Neutrophil (primary cell): ENCODE data around the gene IRX4.

Source experiments
- H3K27ac ChIP-seq: fragments of 200-600 bp; sonication (generic); 2 replicates; pipeline ENCODE4 v1.5.1; 2016; ENCODE audit warnings: mild to moderate bottlenecking, moderate library complexity
- H3K27me3 ChIP-seq: fragments of 200-600 bp; sonication (generic); 2 replicates; pipeline ENCODE4 v1.6.0; 2016; ENCODE audit warnings: mild to moderate bottlenecking
- H3K36me3 ChIP-seq: fragments of 200-600 bp; sonication (generic); 2 replicates; pipeline ENCODE4 v1.5.1; 2017
- H3K4me1 ChIP-seq, 2 experiments: fragments of 200-600 bp in 1 of 2; sonication (generic) in 1 of 2; 1 replicate in 1 of 2; 2 replicates in 1 of 2; pipeline versions ENCODE4 v1.5.1 to v1.6.1; 2013 to 2016; ENCODE audit warnings: low read depth in 1 of 2, low read length in 1 of 2, mild to moderate bottlenecking in 1 of 2, moderate library complexity in 1 of 2; ENCODE audit not compliant: control insufficient read depth in 1 of 2, insufficient read depth in 1 of 2
- H3K4me3 ChIP-seq, 2 experiments: fragments of 200-600 bp in 1 of 2; sonication (generic) in 1 of 2; 1 replicate in 1 of 2; 2 replicates in 1 of 2; pipeline ENCODE4 v1.5.1; 2013 to 2016; ENCODE audit warnings: low read depth in 1 of 2, low read length in 1 of 2, mild to moderate bottlenecking in 1 of 2, moderate library complexity in 1 of 2
- H3K9me3 ChIP-seq: fragments of 200-600 bp; sonication (generic); 2 replicates; pipeline ENCODE4 v1.5.1; 2016
- CTCF ChIP-seq: fragments of 200-600 bp; sonication (generic); IDR thresholded peaks from 2 replicates; pipeline ENCODE4 v1.5.1; 2016; ENCODE audit warnings: antibody characterized with exemption

The IRX4 gene

GRCh38 chr5:1860021-1860610 is 22.6 kb downstream of the IRX4 start:
- TF ChIP-seq CTCF, result no peak
- H3K36me3 ChIP-seq, result no peaks in the 10 kb centered on the region
- no peak overlapping the region for H3K4me3 ChIP-seq
- no peaks in the 10 kb centered on the region for H3K4me1 ChIP-seq
- H3K27me3 ChIP-seq, result peaks cover 52% of the 10 kb centered on the region
- no peak overlapping the region for H3K27ac ChIP-seq
- no peaks in the 10 kb centered on the region for H3K9me3 ChIP-seq

GRCh38 chr5:1859099-1859498 is 23.6 kb downstream of the IRX4 start:
- no peak for TF ChIP-seq CTCF
- Histone ChIP-seq H3K4me1 (no peaks in the 10 kb centered on the region), H3K27me3 (peaks cover 50% of the 10 kb centered on the region), H3K27ac (no peak overlapping the region), H3K4me3 (no peak overlapping the region), H3K9me3 (no peaks in the 10 kb centered on the region), H3K36me3 (no peaks in the 10 kb centered on the region)

GRCh38 chr5:1858436-1858835 is 24.3 kb downstream of the IRX4 start:
- H3K27ac ChIP-seq, result no peak overlapping the region
- peaks cover 50% of the 10 kb centered on the region for H3K27me3 ChIP-seq
- TF ChIP-seq CTCF, result no peak
- H3K4me3 ChIP-seq, result no peak overlapping the region
- no peaks in the 10 kb centered on the region for H3K36me3 ChIP-seq
- no peaks in the 10 kb centered on the region for H3K9me3 ChIP-seq
- H3K4me1 ChIP-seq, result no peaks in the 10 kb centered on the region

GRCh38 chr5:1857256-1857600 is 25.5 kb downstream of the IRX4 start:
- Histone ChIP-seq H3K27me3 (peaks cover 58% of the 10 kb centered on the region), H3K4me3 (no peak overlapping the region), H3K27ac (no peak overlapping the region), H3K36me3 (no peaks in the 10 kb centered on the region), H3K4me1 (no peaks in the 10 kb centered on the region), H3K9me3 (no peaks in the 10 kb centered on the region)
- no peak for TF ChIP-seq CTCF

GRCh38 chr5:1856596-1857255 is 26.0 kb downstream of the IRX4 start:
- H3K4me1 ChIP-seq, result no peaks in the 10 kb centered on the region
- H3K27ac ChIP-seq, result no peak overlapping the region
- no peaks in the 10 kb centered on the region for H3K36me3 ChIP-seq
- no peak for TF ChIP-seq CTCF
- H3K4me3 ChIP-seq, result no peak overlapping the region
- peaks cover 59% of the 10 kb centered on the region for H3K27me3 ChIP-seq
- H3K9me3 ChIP-seq, result no peaks in the 10 kb centered on the region
